GM10847 (cell line): Measurements from ENCODE around the gene TTC23L.

Source experiments
- POLR2A ChIP-seq: IDR thresholded peaks from 2 replicates; pipeline ENCODE4 v1.6.1; 2011; ENCODE audit not compliant: insufficient read length; ENCODE audit errors: extremely low read depth

TTC23L gene

DNA sequence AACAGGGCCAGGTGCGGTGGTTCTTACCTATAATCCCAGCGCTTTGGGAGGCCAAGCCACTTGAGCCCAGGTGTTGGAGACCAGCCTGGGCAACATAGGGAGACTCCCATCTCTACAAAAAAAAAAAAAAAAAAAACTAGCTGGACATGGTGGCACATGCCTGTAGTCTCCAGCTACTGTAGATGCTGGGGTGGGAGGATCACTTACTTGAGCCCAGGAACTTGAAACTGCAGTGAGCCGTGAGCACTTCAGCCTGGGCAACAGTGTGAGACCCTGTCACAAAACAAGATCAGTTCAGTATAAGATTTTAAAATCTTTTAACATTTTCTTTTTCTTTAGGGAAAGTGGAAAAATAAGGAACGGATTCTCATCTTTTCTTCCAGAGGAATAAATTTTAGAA lies 79.1 kb downstream of the TTC23L start:
- TF ChIP-seq POLR2A: no peak

DNA sequence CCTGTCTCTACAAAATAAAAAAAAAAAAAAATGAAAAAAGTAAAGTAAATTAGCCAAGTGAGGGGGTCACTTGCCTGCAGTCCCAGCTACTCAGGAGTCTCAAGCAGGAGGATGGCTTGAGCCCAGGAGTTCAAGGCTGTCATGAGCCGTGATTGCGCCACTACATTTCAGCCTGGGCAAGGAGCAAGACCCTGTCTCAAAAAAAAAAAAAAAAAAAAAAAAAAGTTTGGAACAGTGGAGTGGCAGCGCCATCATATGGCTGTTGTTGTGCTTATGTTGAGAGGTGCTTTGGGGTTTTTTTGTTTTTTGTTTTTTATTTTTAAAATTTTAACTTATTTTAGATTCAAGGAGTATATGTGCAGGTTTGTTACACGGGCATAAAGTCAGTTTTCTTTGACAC lies 80.1 kb downstream of the TTC23L start:
- TF ChIP-seq POLR2A: no peak

DNA sequence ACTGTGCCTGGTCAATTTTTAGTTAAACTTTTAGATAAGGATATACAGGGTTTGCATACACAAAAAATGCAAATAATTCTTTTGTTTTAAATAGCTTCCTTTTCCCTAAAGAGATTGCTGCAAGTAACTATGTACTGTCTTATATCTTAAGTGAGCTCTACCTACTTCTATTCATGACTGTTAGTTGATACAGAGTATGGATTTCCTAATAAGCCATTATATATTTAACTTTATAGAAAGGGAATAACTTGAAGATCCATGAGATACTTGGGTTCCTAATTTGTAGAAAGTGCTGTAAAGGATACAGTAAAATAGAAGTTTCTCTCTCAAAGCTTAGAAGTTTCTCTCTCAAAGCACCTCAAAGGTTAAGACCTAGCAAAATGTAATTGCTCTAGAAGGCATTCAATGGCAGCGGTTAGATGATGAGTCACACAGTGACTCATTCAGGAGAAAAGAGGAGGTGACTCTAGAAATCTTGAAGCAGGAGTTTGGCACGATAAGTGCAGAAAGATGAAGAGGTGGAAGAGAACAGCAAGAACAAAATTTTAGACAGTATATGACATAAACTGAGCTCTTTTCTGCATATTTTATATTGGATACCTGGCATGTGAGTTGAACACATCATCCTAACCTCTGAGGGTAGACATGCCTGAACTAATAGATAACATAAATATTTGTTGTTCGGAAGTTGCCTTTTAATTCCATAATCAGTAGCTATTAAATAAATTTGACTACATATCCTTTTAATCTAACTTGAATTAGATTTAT lies 84.9 kb downstream of the TTC23L start:
- no peak for TF ChIP-seq POLR2A

DNA sequence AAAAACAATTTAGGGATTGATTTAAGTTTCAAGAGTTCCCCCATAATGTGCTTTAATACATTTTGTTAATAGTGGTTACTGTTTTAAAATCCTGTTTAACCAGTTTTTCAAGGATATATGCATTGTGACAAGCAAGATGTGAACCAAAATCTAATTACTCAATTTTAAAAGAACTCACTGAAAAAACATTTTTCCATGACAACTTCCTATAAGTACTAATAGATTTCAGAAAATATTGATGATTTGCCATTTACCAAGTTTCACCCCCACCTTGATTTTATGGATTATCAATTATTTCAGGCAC lies 85.5 kb downstream of the TTC23L start:
- no peak for TF ChIP-seq POLR2A

DNA sequence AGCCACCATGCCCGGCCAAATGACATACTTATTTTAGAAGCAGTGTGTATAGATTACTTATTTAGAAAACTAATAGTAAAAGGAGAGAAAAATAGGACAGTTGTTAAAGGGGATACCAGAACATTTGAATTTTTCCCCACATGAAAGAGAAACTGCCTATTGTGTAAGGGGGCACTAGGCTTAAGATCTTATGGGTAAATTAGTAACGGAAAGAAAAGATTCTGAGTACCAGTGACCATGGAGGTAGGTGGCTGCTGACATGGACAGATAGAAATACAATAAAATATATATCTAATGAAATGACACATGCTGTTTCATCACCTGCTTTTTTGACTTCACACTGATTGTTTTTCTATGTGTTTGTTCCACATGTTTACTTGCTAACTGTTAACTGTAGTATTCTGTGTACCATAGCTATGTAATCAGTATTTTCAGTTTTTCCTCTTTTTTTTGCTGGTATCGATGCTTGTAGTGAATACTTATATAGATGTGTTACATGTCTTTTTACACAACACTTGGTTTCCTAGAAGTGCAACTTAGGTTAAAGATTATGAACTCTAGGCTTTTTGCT lies 87.4 kb downstream of the TTC23L start:
- TF ChIP-seq POLR2A: no peak

DNA sequence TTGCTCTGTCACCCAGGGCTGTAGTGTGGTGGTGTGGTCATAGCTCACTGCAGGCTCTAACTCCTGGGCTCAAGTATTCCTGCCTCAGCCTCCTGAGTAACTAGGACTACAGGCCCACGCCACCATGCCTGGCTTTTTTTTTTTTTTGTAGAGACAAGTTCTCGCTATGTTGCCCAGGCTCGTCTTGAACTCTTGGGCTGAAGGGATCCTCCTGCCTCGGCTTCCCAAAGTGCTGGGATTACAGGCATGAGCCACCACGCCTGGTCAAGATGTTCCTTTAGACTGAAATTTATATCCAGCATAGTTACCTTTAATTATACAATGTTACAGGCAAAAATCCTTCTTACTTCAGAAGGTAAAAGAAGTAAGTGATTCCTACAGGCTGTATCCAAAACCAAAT lies 88.8 kb downstream of the TTC23L start:
- no peak for TF ChIP-seq POLR2A

DNA sequence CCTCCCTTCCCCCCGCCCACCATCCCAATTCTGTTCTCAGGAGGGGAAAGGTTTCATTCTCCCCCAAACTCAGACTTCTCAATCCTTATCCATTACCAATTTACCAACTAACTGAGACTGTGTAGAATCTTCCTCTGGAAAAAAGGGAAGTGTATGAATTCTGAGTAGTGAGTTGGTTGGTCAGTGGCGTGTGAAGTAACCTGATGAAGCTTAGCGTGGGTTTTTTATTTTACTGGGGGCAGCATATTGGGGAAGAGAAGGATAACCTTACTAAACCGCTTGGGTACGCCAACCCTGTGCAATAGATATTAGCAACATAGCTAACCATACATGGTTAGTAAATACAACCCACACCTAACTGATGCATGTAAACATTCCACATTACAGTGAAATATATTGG lies 89.3 kb downstream of the TTC23L start:
- TF ChIP-seq POLR2A: no peak

DNA sequence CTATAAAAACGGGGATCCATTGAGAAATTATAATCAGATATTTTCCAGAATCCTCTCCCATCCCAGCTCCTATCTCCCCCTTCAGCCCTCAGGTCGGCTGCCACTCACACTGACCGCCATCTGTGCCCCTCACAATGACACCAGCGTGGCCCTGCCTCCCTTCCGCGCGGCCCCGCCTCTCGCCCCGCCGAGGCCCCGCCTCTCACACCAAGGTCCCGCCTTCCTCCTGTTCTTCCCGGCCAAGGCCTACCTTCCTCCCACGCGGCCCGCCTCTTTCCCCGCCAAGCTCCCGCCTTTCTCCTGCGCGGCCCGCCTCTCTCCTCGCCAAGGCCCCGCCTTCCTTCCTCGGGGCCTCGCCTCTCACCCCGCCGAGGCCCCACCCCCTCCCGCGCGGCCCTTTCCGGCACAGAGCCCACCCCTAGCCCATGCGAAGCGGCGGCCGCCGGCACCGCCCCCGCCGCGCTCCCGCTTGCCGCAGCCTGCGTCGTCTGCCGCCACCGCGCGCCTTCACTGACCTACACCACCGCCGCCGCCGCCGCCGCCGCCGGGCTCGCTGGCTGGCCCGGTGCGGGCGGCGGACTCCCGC lies 90.3 kb downstream of the TTC23L start, which contains the start of gene DNAJC21:
Gene DNAJC21, plus strand, starts transcription at position 426 of the 586 bp plus-strand sequence. CDS start 261 bp downstream, outside the sequence.
- TF ChIP-seq POLR2A: no peak

DNA sequence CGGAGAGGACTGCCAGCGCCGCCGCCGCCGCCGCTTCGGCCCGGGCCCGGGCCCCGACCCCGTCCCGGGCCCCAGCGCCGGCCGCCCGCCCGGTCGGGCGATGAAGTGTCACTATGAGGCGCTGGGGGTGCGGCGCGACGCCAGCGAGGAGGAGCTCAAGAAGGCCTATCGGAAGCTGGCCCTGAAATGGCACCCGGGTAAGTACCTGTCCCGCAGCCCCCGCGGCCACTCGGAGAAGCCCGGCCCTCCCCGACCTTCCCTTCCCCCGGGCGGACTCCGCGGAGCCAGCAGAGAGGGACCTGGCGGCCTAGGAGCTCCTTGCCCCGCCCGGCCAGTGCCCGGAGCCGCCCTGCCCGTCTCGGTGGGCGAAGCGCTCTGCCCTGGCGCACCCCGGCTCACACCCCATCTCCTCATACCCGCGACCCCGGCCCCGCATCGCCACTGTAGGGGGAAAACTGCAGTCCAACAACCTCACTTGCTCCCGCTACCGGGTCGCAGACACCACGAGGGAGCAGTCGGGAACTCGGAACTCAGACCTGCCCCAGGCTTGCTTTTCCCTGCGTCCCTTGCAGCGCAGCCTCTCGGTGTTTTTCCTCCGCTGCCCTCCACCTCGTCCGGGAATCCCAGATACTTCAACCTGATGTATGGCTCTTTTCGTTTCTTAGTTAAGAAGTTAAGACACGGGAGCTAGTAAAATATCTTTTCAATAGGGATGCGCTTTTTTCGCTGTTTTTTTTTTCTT lies 90.9 kb downstream of the TTC23L start:
- no peak for TF ChIP-seq POLR2A

DNA sequence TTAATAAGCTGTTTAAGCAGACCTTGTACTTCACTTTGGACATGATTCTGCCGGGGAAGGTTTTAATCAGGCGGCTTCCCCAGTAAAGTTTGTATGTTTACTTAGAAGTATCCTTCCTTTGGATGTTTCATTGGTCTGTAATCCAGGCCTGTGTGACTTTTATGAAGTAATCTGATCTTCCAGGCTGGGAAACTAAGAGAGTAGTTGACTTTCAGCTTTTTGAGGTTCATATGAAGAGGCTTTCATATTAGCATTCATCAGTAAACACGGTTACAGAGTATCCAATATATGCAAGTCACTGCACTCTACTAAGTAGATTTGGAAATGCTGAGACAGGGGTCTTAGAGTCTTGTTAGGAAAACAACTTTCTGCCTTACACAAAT lies 91.5 kb downstream of the TTC23L start:
- TF ChIP-seq POLR2A: no peak

DNA sequence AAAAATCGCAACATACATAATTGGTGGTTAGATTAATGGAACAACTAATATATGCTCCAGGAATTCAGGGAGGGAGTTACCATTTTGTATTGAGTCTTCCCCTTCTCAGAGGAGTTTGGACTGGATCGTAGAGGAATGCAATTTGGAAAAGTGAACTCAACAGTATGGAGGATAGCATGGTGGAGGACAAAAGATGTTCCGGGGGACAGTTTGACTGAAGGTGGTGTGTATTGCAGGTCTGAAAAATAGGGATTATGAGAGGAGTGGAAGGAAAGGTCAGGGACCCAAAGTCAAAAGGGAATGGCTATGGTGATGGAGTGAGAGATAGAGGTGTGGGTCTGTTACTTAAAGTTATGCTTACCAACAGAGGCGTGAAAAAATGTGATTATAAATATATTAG lies 91.9 kb downstream of the TTC23L start:
- TF ChIP-seq POLR2A: no peak

DNA sequence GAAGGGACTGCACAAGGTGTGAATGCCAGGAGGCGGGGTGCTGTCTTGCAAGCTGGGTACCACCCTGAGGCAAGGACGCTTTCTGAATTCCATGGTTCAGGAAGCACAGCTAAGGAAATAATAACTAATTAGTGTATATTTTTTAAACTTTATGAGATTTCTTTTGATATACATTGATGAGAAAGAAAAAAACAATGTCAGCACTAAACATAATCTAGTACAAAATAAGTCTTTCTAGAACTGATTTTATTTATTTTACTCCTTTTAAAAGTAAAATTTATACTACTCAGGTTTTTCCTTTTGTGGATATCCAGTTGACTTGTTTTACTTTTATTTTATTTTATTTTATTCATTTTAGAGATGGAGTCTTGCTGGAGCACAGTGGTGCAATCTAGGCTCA lies 94.0 kb downstream of the TTC23L start:
- TF ChIP-seq POLR2A: no peak

DNA sequence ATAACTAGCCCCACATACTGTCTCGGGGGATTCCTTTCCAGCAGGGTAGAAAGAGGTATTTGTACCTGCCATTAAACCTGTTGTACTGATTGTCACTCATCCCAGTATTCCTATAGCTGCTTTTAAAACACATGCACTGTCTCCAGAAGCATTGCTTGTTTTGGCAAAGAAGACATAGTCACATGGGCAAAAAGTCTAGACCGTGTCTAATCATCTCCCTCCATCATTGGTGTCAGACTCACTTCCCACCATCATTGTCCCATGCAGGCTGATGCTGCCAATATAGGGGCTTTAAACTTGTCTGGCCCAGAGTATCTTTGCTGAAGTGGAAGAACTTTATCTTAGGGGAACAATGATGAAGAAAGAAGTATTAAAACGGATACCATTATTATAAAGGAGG lies 103.0 kb downstream of the TTC23L start:
- TF ChIP-seq POLR2A: no peak

DNA sequence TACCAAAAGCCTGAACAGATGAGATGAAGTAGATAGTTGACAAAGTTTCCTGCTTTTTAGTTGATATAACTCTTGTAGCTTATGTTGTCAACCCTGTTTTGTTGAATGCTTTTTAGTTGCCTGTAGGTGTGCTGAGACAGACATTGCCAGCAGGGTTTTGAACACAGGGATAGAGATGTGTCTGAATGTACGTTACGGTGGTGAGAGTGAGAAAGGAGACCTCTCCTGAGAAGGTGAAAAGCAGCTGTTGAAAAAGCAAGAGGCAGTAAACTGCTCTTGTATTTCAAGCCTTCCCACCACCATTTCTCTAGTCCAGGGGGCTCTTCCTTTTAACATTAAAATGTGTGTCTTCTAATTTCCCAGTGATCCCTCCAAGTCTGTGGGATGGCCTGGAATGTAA lies 105.1 kb downstream of the TTC23L start:
- no peak for TF ChIP-seq POLR2A

DNA sequence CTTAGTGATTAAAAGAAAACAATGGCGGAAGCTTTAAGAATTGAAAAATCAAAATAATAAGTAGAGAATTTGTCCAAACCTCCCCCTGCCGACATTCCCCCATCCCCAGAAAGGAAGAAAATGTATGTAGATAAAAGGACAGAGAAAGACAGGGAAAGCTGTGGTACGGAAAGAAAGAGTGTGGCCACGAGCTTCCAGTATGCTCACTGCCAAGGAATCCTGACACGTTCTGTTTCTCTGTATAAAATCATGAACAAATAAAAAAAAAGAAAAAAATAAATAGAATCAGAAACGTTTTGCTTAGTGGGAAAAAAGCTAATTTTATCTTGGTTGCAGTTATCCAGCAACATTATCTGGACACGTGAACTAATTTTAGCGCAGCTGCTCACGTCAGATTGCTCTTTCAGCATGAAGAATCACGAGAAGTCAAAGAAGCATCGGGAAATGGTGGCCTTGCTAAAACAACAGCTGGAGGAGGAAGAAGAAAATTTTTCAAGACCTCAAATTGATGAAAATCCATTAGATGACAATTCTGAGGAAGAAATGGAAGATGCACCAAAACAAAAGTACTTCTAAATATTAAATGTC lies 105.6 kb downstream of the TTC23L start:
- no peak for TF ChIP-seq POLR2A
